ENCODE measurements around the gene SUN5.

GRCh38 chr20:32995802-32996201 is 8.4 kb downstream of the SUN5 start:
- peak in 1 of 4 donors; percentile 9 for TF ChIP-seq CTCF (IDR thresholded peaks at IDR 0.05)
- no peak for TF ChIP-seq POLR2A (IDR thresholded peaks at IDR 0.05)
